Ovary (tissue), 3 donors: ENCODE data around the gene PLCB1.

Source experiments
- EP300 ChIP-seq: sonication (generic); formaldehyde crosslinking; IDR thresholded peaks from one replicate; pipeline ENCODE4 v1.6.1; 2017; ENCODE audit warnings: antibody characterized with exemption
- POLR2A ChIP-seq: fragments of 450-650 bp; IDR thresholded peaks from one replicate; pipeline ENCODE4 v1.6.1; 2017; ENCODE audit warnings: antibody characterized with exemption, mild to moderate bottlenecking, moderate library complexity
- TF ChIP-seq, protein P1 (sequence below), 3 donors: fragments of 450-650 bp in 2 of 3; fragments of 200-600 bp in 1 of 3; IDR thresholded peaks; one replicate each; pipeline versions ENCODE4 v1.5.1 to v1.8.0; 2016 to 2022; ENCODE audit warnings: antibody characterized with exemption in 3 of 3, mild to moderate bottlenecking in 1 of 3
- donor health status: DM: no; HTN: no; CAD: no.

DNA sequence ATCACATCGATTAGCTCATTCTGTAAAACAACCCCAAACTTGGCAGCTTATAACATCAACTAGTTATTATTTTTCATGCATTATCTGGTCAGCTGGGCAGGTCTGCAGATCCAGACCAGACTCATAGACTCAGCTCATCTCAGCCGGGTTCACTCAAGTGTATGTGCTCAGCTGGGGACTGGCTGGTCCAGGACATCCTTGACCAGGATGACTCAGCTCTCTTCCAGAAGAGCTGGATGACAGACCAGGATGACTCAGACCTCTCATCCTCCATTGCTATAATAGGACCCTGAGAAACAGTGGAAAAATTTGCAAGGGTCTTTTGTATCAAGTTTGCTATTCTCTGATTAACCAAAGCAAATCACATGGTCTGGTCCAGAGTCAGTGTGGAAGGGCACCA is 624.3 kb downstream of the PLCB1 start:
- TF ChIP-seq POLR2A, result no peak
- TF ChIP-seq, protein P1, sequence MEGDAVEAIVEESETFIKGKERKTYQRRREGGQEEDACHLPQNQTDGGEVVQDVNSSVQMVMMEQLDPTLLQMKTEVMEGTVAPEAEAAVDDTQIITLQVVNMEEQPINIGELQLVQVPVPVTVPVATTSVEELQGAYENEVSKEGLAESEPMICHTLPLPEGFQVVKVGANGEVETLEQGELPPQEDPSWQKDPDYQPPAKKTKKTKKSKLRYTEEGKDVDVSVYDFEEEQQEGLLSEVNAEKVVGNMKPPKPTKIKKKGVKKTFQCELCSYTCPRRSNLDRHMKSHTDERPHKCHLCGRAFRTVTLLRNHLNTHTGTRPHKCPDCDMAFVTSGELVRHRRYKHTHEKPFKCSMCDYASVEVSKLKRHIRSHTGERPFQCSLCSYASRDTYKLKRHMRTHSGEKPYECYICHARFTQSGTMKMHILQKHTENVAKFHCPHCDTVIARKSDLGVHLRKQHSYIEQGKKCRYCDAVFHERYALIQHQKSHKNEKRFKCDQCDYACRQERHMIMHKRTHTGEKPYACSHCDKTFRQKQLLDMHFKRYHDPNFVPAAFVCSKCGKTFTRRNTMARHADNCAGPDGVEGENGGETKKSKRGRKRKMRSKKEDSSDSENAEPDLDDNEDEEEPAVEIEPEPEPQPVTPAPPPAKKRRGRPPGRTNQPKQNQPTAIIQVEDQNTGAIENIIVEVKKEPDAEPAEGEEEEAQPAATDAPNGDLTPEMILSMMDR (IDR thresholded peaks at IDR 0.05), result no peak
- TF ChIP-seq EP300, result no peak
